KG1 (cell line): ENCODE results near the gene FNDC3B.
"Not testable (repeated sequence)": the region's sequence is repeated elsewhere in the genome, so short reads cannot be mapped to it uniquely, and the experiment has no call there.

ENCODE experiments used
- DNase-seq: peaks from one replicate; lab custom pipeline; 2025; lab: John Stamatoyannopoulos, UW

Gene FNDC3B

GRCh38 chr3:172241405-172241804, 202.0 kb downstream of the FNDC3B start:
- DNase-seq: no peak

GRCh38 chr3:172242471-172242870, 203.1 kb downstream of the FNDC3B start:
- not testable (repeated sequence) for DNase-seq

GRCh38 chr3:172243376-172243775, 204.0 kb downstream of the FNDC3B start:
- DNase-seq: not testable (repeated sequence)

GRCh38 chr3:172244011-172244410, 204.6 kb downstream of the FNDC3B start:
- no peak for DNase-seq

- no peak for DNase-seq
Observed at GRCh38 chr3:172245241-172245640, 205.9 kb downstream of the FNDC3B start.

- DNase-seq: no peak
Observed at GRCh38 chr3:172246107-172246844, 206.9 kb downstream of the FNDC3B start.

- no peak for DNase-seq
Observed at GRCh38 chr3:172247525-172248274, 208.3 kb downstream of the FNDC3B start.

GRCh38 chr3:172249039-172249438, 209.7 kb downstream of the FNDC3B start:
- no peak for DNase-seq

- no peak for DNase-seq
Observed at GRCh38 chr3:172251211-172251610, 211.8 kb downstream of the FNDC3B start.

GRCh38 chr3:172253200-172253599, 213.8 kb downstream of the FNDC3B start:
- DNase-seq: no peak

GRCh38 chr3:172254542-172254941, 215.2 kb downstream of the FNDC3B start:
- DNase-seq: no peak

- not testable (repeated sequence) for DNase-seq
Observed at GRCh38 chr3:172255321-172255720, 215.9 kb downstream of the FNDC3B start.

GRCh38 chr3:172256101-172256734, 216.8 kb downstream of the FNDC3B start:
- DNase-seq: no peak

GRCh38 chr3:172257648-172258400, 218.4 kb downstream of the FNDC3B start:
- DNase-seq: no peak

GRCh38 chr3:172258624-172259023, 219.2 kb downstream of the FNDC3B start:
- no peak for DNase-seq

- no peak for DNase-seq
Observed at GRCh38 chr3:172259111-172259541, 219.7 kb downstream of the FNDC3B start.

- no peak for DNase-seq
Observed at GRCh38 chr3:172259726-172260248, 220.4 kb downstream of the FNDC3B start.

- DNase-seq: no peak
Observed at GRCh38 chr3:172260381-172260780, 221.0 kb downstream of the FNDC3B start.

- no peak for DNase-seq
Observed at GRCh38 chr3:172261054-172261453, 221.7 kb downstream of the FNDC3B start.

- DNase-seq: no peak
Observed at GRCh38 chr3:172262991-172263608, 223.7 kb downstream of the FNDC3B start.

- DNase-seq: no peak
Observed at GRCh38 chr3:172263781-172264486, 224.6 kb downstream of the FNDC3B start.
